IPS-15b (cell line): Measurements from ENCODE around the gene DYRK3.
A peak's percentile ranks its signal among the peaks of the same experiment; 100 is the strongest.

Source experiments
- H3K27me3 ChIP-seq: one replicate; pipeline ENCODE4 v1.6.1; 2013; ENCODE audit warnings: low read length; ENCODE audit not compliant: control insufficient read depth, insufficient read depth
- H3K36me3 ChIP-seq: one replicate; pipeline ENCODE4 v1.6.1; 2013; ENCODE audit warnings: low read length; ENCODE audit not compliant: control insufficient read depth, insufficient read depth
- H3K4me1 ChIP-seq: one replicate; pipeline ENCODE4 v1.6.1; 2013; ENCODE audit warnings: mild to moderate bottlenecking, low read length; ENCODE audit not compliant: control insufficient read depth, insufficient read depth
- H3K4me3 ChIP-seq: one replicate; pipeline ENCODE4 v1.5.1; 2013; ENCODE audit warnings: low read depth, low read length
- H3K9ac ChIP-seq: one replicate; pipeline ENCODE4 v1.6.1; 2013; ENCODE audit warnings: low read depth, mild to moderate bottlenecking, low read length
- H3K9me3 ChIP-seq: one replicate; pipeline ENCODE4 v1.6.1; 2013; ENCODE audit warnings: mild to moderate bottlenecking, low read length; ENCODE audit not compliant: control insufficient read depth, insufficient read depth

The DYRK3 gene

GRCh38 chr1:206686478-206687249 is 51.3 kb downstream of the DYRK3 start:
- peaks cover 46% of the 10 kb centered on the region for H3K4me1 ChIP-seq
- H3K36me3 ChIP-seq: no peaks in the 10 kb centered on the region
- no peak overlapping the region for H3K9ac ChIP-seq
- peak overlapping the region; percentile 95 for H3K4me3 ChIP-seq
- H3K27me3 ChIP-seq: peaks cover 30% of the 10 kb centered on the region
- no peaks in the 10 kb centered on the region for H3K9me3 ChIP-seq

- H3K4me1 ChIP-seq: peaks cover 48% of the 10 kb centered on the region
- peaks cover 24% of the 10 kb centered on the region for H3K27me3 ChIP-seq
- no peaks in the 10 kb centered on the region for H3K36me3 ChIP-seq
- H3K4me3 ChIP-seq: peak overlapping the region; percentile 95
- H3K9me3 ChIP-seq: no peaks in the 10 kb centered on the region
- peak overlapping the region; percentile 12 for H3K9ac ChIP-seq
Observed at GRCh38 chr1:206687251-206687914, 52.0 kb downstream of the DYRK3 start.

GRCh38 chr1:206687915-206688442 is 52.6 kb downstream of the DYRK3 start:
- H3K4me3 ChIP-seq: peak overlapping the region; percentile 95
- H3K4me1 ChIP-seq: peaks cover 48% of the 10 kb centered on the region
- H3K27me3 ChIP-seq: peaks cover 18% of the 10 kb centered on the region
- peaks cover under 1% of the 10 kb centered on the region for H3K36me3 ChIP-seq
- no peaks in the 10 kb centered on the region for H3K9me3 ChIP-seq
- peak overlapping the region; percentile 48 for H3K9ac ChIP-seq

- Histone ChIP-seq H3K4me3 (no peak overlapping the region), H3K27me3 (peaks cover 2% of the 10 kb centered on the region), H3K9ac (no peak overlapping the region), H3K4me1 (peaks cover 66% of the 10 kb centered on the region), H3K36me3 (peaks cover 4% of the 10 kb centered on the region), H3K9me3 (no peaks in the 10 kb centered on the region)
Observed at GRCh38 chr1:206690516-206690915, 55.2 kb downstream of the DYRK3 start.

- Histone ChIP-seq H3K36me3 (peaks cover 4% of the 10 kb centered on the region), H3K27me3 (no peaks in the 10 kb centered on the region), H3K4me3 (no peak overlapping the region), H3K4me1 (peaks cover 65% of the 10 kb centered on the region), H3K9ac (no peak overlapping the region), H3K9me3 (no peaks in the 10 kb centered on the region)
Observed at GRCh38 chr1:206691604-206692003, 56.3 kb downstream of the DYRK3 start.

- H3K9ac ChIP-seq: no peak overlapping the region
- no peak overlapping the region for H3K4me3 ChIP-seq
- H3K9me3 ChIP-seq: no peaks in the 10 kb centered on the region
- H3K36me3 ChIP-seq: peaks cover 4% of the 10 kb centered on the region
- H3K27me3 ChIP-seq: no peaks in the 10 kb centered on the region
- H3K4me1 ChIP-seq: peaks cover 55% of the 10 kb centered on the region
Observed at GRCh38 chr1:206693029-206693428, 57.7 kb downstream of the DYRK3 start.

- Histone ChIP-seq H3K27me3 (no peaks in the 10 kb centered on the region), H3K4me3 (no peak overlapping the region), H3K9ac (no peak overlapping the region), H3K36me3 (peaks cover 4% of the 10 kb centered on the region), H3K9me3 (no peaks in the 10 kb centered on the region), H3K4me1 (peaks cover 52% of the 10 kb centered on the region)
Observed at GRCh38 chr1:206693592-206693991, 58.3 kb downstream of the DYRK3 start.

GRCh38 chr1:206694171-206695124 is 59.1 kb downstream of the DYRK3 start:
- peaks cover 4% of the 10 kb centered on the region for H3K36me3 ChIP-seq
- no peak overlapping the region for H3K9ac ChIP-seq
- H3K9me3 ChIP-seq: no peaks in the 10 kb centered on the region
- H3K4me3 ChIP-seq: no peak overlapping the region
- no peaks in the 10 kb centered on the region for H3K27me3 ChIP-seq
- H3K4me1 ChIP-seq: peaks cover 44% of the 10 kb centered on the region

GRCh38 chr1:206695733-206696132 is 60.4 kb downstream of the DYRK3 start:
- Histone ChIP-seq H3K9ac (no peak overlapping the region), H3K9me3 (no peaks in the 10 kb centered on the region), H3K4me1 (peaks cover 32% of the 10 kb centered on the region), H3K27me3 (no peaks in the 10 kb centered on the region), H3K36me3 (peaks cover 4% of the 10 kb centered on the region), H3K4me3 (no peak overlapping the region)

GRCh38 chr1:206696812-206697585 is 61.7 kb downstream of the DYRK3 start:
- peaks cover 29% of the 10 kb centered on the region for H3K4me1 ChIP-seq
- no peak overlapping the region for H3K9ac ChIP-seq
- no peaks in the 10 kb centered on the region for H3K27me3 ChIP-seq
- peaks cover 4% of the 10 kb centered on the region for H3K36me3 ChIP-seq
- H3K4me3 ChIP-seq: no peak overlapping the region
- H3K9me3 ChIP-seq: no peaks in the 10 kb centered on the region

- Histone ChIP-seq H3K9me3 (no peaks in the 10 kb centered on the region), H3K27me3 (no peaks in the 10 kb centered on the region), H3K4me3 (no peak overlapping the region), H3K4me1 (peaks cover 38% of the 10 kb centered on the region), H3K9ac (no peak overlapping the region), H3K36me3 (peaks cover 3% of the 10 kb centered on the region)
Observed at GRCh38 chr1:206698011-206698410, 62.7 kb downstream of the DYRK3 start.
